NT2/D1 (cell line): ENCODE results near the gene SFXN1.

ENCODE experiments used
- DNase-seq: peaks from one replicate; pipeline ENCODE4 v3.0.0-alpha.2; 2011; ENCODE audit warnings: low read depth, low spot score
- H3K27me3 ChIP-seq: 2 replicates; pipeline ENCODE4 v1.6.0; 2011; ENCODE audit warnings: mild to moderate bottlenecking; ENCODE audit not compliant: insufficient read length, insufficient read depth
- H3K36me3 ChIP-seq: 2 replicates; pipeline ENCODE4 v1.6.1; 2011; ENCODE audit warnings: mild to moderate bottlenecking, low read length, mixed read lengths; ENCODE audit not compliant: insufficient read depth, insufficient read length
- H3K4me1 ChIP-seq: 2 replicates; pipeline ENCODE4 v1.5.1; 2011; ENCODE audit not compliant: insufficient read depth, insufficient read length
- H3K4me3 ChIP-seq: 2 replicates; pipeline ENCODE4 v1.5.1; 2011; ENCODE audit warnings: low read depth; ENCODE audit not compliant: insufficient read length
- H3K9ac ChIP-seq: 2 replicates; pipeline ENCODE4 v1.6.0; 2011; ENCODE audit warnings: low read depth; ENCODE audit not compliant: insufficient read length
- H3K9me3 ChIP-seq: 2 replicates; pipeline ENCODE4 v1.5.1; 2011; ENCODE audit warnings: mild to moderate bottlenecking, low read length; ENCODE audit not compliant: insufficient read depth
- SUZ12 ChIP-seq: IDR thresholded peaks from 2 replicates; pipeline ENCODE4 v1.6.1; 2011; ENCODE audit not compliant: insufficient read length, insufficient read depth; ENCODE audit errors: extremely low read depth
- YY1 ChIP-seq: IDR thresholded peaks from 2 replicates; pipeline ENCODE4 v1.6.1; 2011; ENCODE audit not compliant: insufficient read length, insufficient read depth
- ZNF274 ChIP-seq: IDR thresholded peaks from 2 replicates; pipeline ENCODE4 v1.6.1; 2011; ENCODE audit warnings: mild to moderate bottlenecking, low read depth, low read length

The SFXN1 gene

GRCh38 chr5:175478384-175479124, at the start of gene SFXN1:
Gene SFXN1, plus strand, starts transcription at chr5:175478560. Its CDS starts 13,544 bp downstream, at chr5:175492104.
- H3K27me3 ChIP-seq: peaks cover 20% of the 10 kb centered on the region
- TF ChIP-seq YY1 (peak; percentile 53), ZNF274 (no peak), SUZ12 (no peak)
- no peaks in the 10 kb centered on the region for H3K4me1 ChIP-seq
- peaks cover 26% of the 10 kb centered on the region for H3K36me3 ChIP-seq
- DNase-seq: no peak
- peak within 1 kb of the TSS; percentile 93 for H3K9ac ChIP-seq
- H3K4me3 ChIP-seq: peak within 1 kb of the TSS; percentile 92
- no peaks in the 10 kb centered on the region for H3K9me3 ChIP-seq

- no peaks in the 10 kb centered on the region for H3K27me3 ChIP-seq
- no peak overlapping the region for H3K4me3 ChIP-seq
Measured at GRCh38 chr5:175434800-175435199, 43.6 kb upstream of the SFXN1 start.

GRCh38 chr5:175436359-175436758, 42.0 kb upstream of the SFXN1 start:
- Histone ChIP-seq H3K4me1 (peaks cover 3% of the 10 kb centered on the region), H3K9me3 (no peaks in the 10 kb centered on the region), H3K9ac (no peak overlapping the region), H3K27me3 (no peaks in the 10 kb centered on the region), H3K4me3 (no peak overlapping the region), H3K36me3 (no peaks in the 10 kb centered on the region)
- no peak for TF ChIP-seq ZNF274
- TF ChIP-seq YY1: no peak
- no peak for TF ChIP-seq SUZ12
- no peak for DNase-seq

More at GRCh38 chr5:175434800-175435199, 43.6 kb upstream of the SFXN1 start:
- H3K9me3 ChIP-seq: no peaks in the 10 kb centered on the region
- TF ChIP-seq ZNF274 (no peak), YY1 (no peak), SUZ12 (no peak)
- H3K4me1 ChIP-seq: peaks cover 3% of the 10 kb centered on the region
- no peaks in the 10 kb centered on the region for H3K36me3 ChIP-seq
- no peak overlapping the region for H3K9ac ChIP-seq
- DNase-seq: no peak

GRCh38 chr5:175438234-175438857, 40.0 kb upstream of the SFXN1 start:
- DNase-seq: no peak
- no peak overlapping the region for H3K9ac ChIP-seq
- no peaks in the 10 kb centered on the region for H3K9me3 ChIP-seq
- peaks cover 19% of the 10 kb centered on the region for H3K27me3 ChIP-seq
- H3K4me3 ChIP-seq: no peak overlapping the region
- H3K4me1 ChIP-seq: peaks cover 3% of the 10 kb centered on the region
- TF ChIP-seq SUZ12 (no peak), ZNF274 (no peak), YY1 (no peak)
- no peaks in the 10 kb centered on the region for H3K36me3 ChIP-seq

GRCh38 chr5:175443514-175444059, 34.8 kb upstream of the SFXN1 start:
- no peak for TF ChIP-seq SUZ12
- H3K27me3 ChIP-seq: peaks cover 49% of the 10 kb centered on the region
- no peaks in the 10 kb centered on the region for H3K9me3 ChIP-seq
- H3K36me3 ChIP-seq: no peaks in the 10 kb centered on the region
- H3K4me1 ChIP-seq: no peaks in the 10 kb centered on the region
- H3K9ac ChIP-seq: no peak overlapping the region
- peak overlapping the region; percentile 49 for H3K4me3 ChIP-seq
- no peak for DNase-seq

- TF ChIP-seq SUZ12: no peak
- TF ChIP-seq YY1: no peak
- Histone ChIP-seq H3K4me1 (no peaks in the 10 kb centered on the region), H3K9ac (peak within 1 kb of the TSS; percentile 26), H3K9me3 (no peaks in the 10 kb centered on the region), H3K27me3 (peaks cover 49% of the 10 kb centered on the region), H3K4me3 (peak within 1 kb of the TSS; percentile 49), H3K36me3 (no peaks in the 10 kb centered on the region)
- no peak for DNase-seq
Measured at GRCh38 chr5:175444060-175444904, 34.1 kb upstream of the SFXN1 start, which contains the start of gene DRD1. Gene DRD1, minus strand, starts transcription at chr5:175444182. Its CDS starts 1,083 bp downstream, at chr5:175443099.
